IMR-90 (cell line): ENCODE data around the gene TCF3. TPM values are rescaled to one million over a fixed set of nuclear protein-coding genes. Genes with fewer than 3 reads are reported as not detected.

Experiments used
- ATAC-seq: fragments of 200-7000 bp; cut with Tn5 transposase; 2 replicates; pipeline ENCODE4 v1.9.1; 2020; ENCODE audit warnings: low read depth, mild to moderate bottlenecking, moderate library complexity
- BruUV-seq: library from RNA; stranded (reverse); fragments of 400-500 nt; replicated peaks from 2 replicates; lab custom pipeline; 2021; lab: Mats Ljungman, UMichigan
- CTCF ChIA-PET: fragments of 300-600 bp; formaldehyde crosslinking; extraction: SDS; loops from one replicate; lab custom pipeline; 2021; ENCODE audit warnings: antibody characterized with exemption; lab: Yijun Ruan, JAX
- POLR2A ChIA-PET: fragments of 300-600 bp; sonication (Branson Sonifier 250); formaldehyde crosslinking; loops from one replicate; lab custom pipeline; 2022; ENCODE audit warnings: antibody characterized with exemption; ENCODE audit not compliant: unreplicated experiment; lab: Charles Lee
- DNase-seq: peaks from one replicate; pipeline ENCODE4 v3.0.0; 2013
- H2AFZ ChIP-seq: replicated peaks from 2 replicates; pipeline ENCODE3; 2013; ENCODE audit warnings: low read length, mild to moderate bottlenecking; ENCODE audit not compliant: poor library complexity
- H2AK5ac ChIP-seq: 2 replicates; pipeline ENCODE4 v1.6.1; 2013; ENCODE audit warnings: low read depth, low read length, inconsistent platforms
- H2AK9ac ChIP-seq: replicated peaks from 2 replicates; pipeline ENCODE3; 2013; ENCODE audit warnings: mild to moderate bottlenecking, low read depth, low read length, moderate library complexity; ENCODE audit not compliant: poor library complexity
- H2BK120ac ChIP-seq: 2 replicates; pipeline ENCODE4 v1.6.1; 2013; ENCODE audit warnings: low read depth, low read length, inconsistent platforms
- H2BK15ac ChIP-seq: 3 replicates; pipeline ENCODE4 v1.6.1; 2013; ENCODE audit warnings: low read depth, low read length, inconsistent platforms
- H2BK20ac ChIP-seq: 2 replicates; pipeline ENCODE4 v1.6.1; 2013; ENCODE audit warnings: low read depth, mild to moderate bottlenecking, inconsistent platforms, low read length, moderate library complexity
- H2BK5ac ChIP-seq: 2 replicates; pipeline ENCODE4 v1.6.1; 2013; ENCODE audit warnings: mild to moderate bottlenecking, low read depth, low read length, inconsistent platforms; ENCODE audit not compliant: poor library complexity, severe bottlenecking
- H3K14ac ChIP-seq: replicated peaks from 2 replicates; pipeline ENCODE4 v1.6.1; 2013; ENCODE audit warnings: low read depth, low read length, inconsistent platforms
- H3K18ac ChIP-seq: 2 replicates; pipeline ENCODE4 v1.6.1; 2013; ENCODE audit warnings: low read depth, low read length, control low read depth
- H3K23ac ChIP-seq: 2 replicates; pipeline ENCODE4 v1.6.1; 2013; ENCODE audit warnings: low read depth, low read length, inconsistent platforms
- H3K27ac ChIP-seq: 2 replicates; pipeline ENCODE4 v1.5.1; 2013; ENCODE audit warnings: mild to moderate bottlenecking, control low read depth, low read length; ENCODE audit not compliant: insufficient read depth
- H3K27me3 ChIP-seq: 2 replicates; pipeline ENCODE4 v1.6.1; 2013; ENCODE audit warnings: low read length; ENCODE audit not compliant: control insufficient read depth, insufficient read depth
- H3K36me3 ChIP-seq: 2 replicates; pipeline ENCODE4 v1.6.1; 2013; ENCODE audit warnings: low read length, mixed read lengths; ENCODE audit not compliant: control insufficient read depth, insufficient read depth
- H3K4ac ChIP-seq: 2 replicates; pipeline ENCODE4 v1.6.1; 2013; ENCODE audit warnings: low read depth, low read length, inconsistent platforms
- H3K4me1 ChIP-seq: 2 replicates; pipeline ENCODE4 v1.6.1; 2013; ENCODE audit warnings: low read length, mixed read lengths; ENCODE audit not compliant: control insufficient read depth, insufficient read depth
- H3K4me2 ChIP-seq: 2 replicates; pipeline ENCODE4 v1.6.1; 2013; ENCODE audit warnings: low read depth, mild to moderate bottlenecking, control low read depth, low read length, moderate library complexity
- H3K4me3 ChIP-seq: 2 replicates; pipeline ENCODE4 v1.5.1; 2013; ENCODE audit warnings: low read depth, mild to moderate bottlenecking, control low read depth, low read length, moderate library complexity; ENCODE audit not compliant: insufficient read depth
- H3K56ac ChIP-seq: 2 replicates; pipeline ENCODE4 v1.6.1; 2013; ENCODE audit warnings: low read length, inconsistent platforms; ENCODE audit not compliant: insufficient read depth; ENCODE audit errors: extremely low read depth
- H3K79me1 ChIP-seq, 2 experiments: 2 replicates each; pipeline ENCODE4 v1.6.1; 2013; ENCODE audit warnings: low read length in 2 of 2, inconsistent platforms in 1 of 2, low read depth in 1 of 2
- H3K9ac ChIP-seq: 2 replicates; pipeline ENCODE4 v1.6.1; 2013; ENCODE audit warnings: low read depth, low read length, control low read depth
- H3K9me1 ChIP-seq: 2 replicates; pipeline ENCODE4 v1.6.1; 2013; ENCODE audit warnings: low read length, inconsistent platforms; ENCODE audit not compliant: insufficient read depth
- H3K9me3 ChIP-seq: 2 replicates; pipeline ENCODE4 v1.6.1; 2013; ENCODE audit warnings: low read length; ENCODE audit not compliant: control insufficient read depth, insufficient read depth
- H4K20me1 ChIP-seq: 2 replicates; pipeline ENCODE4 v1.6.1; 2013; ENCODE audit warnings: low read length, inconsistent platforms; ENCODE audit not compliant: insufficient read depth
- H4K5ac ChIP-seq: 2 replicates; pipeline ENCODE4 v1.6.1; 2013; ENCODE audit warnings: mild to moderate bottlenecking, low read depth, low read length, control low read depth
- H4K8ac ChIP-seq, 2 experiments: 2 replicates each; pipeline ENCODE4 v1.6.1; 2013; ENCODE audit warnings: low read depth in 2 of 2, low read length in 2 of 2, control low read depth in 1 of 2, inconsistent platforms in 1 of 2
- H4K91ac ChIP-seq: 2 replicates; pipeline ENCODE4 v1.6.1; 2013; ENCODE audit warnings: low read depth, low read length, inconsistent platforms; ENCODE audit not compliant: insufficient read depth
- FOS ChIP-seq: fragments of 150-350 bp; IDR thresholded peaks from 2 replicates; pipeline ENCODE4 v1.6.1; 2016; ENCODE audit warnings: low read depth, low read length
- MAFK ChIP-seq: IDR thresholded peaks from 2 replicates; pipeline ENCODE4 v1.6.1; 2012; ENCODE audit warnings: low read depth, low read length, improper control_type of control experiment
- RCOR1 ChIP-seq: IDR thresholded peaks from 2 replicates; pipeline ENCODE4 v1.6.1; 2012; ENCODE audit warnings: mild to moderate bottlenecking, low read length, improper control_type of control experiment; ENCODE audit not compliant: insufficient replicate concordance
- SMC3 ChIP-seq: fragments of 150-350 bp; IDR thresholded peaks from 2 replicates; pipeline ENCODE4 v1.6.1; 2016; ENCODE audit warnings: low read depth, mild to moderate bottlenecking, antibody characterized with exemption, low read length, moderate library complexity
- WGBS, 2 experiments: methylation state at CpG; one replicate each; pipeline versions ENCODE4 v1.1.5 to v1.1.7; 2013; ENCODE audit warnings: missing lambda C conversion rate in 2 of 2; ENCODE audit not compliant: insufficient read length in 1 of 2; ENCODE audit errors: extremely low coverage in 2 of 2; 5-methylcytosine and 5-hydroxymethylcytosine counted together
- dilution Hi-C: fragments of 300-500 bp; cut with HindIII; formaldehyde crosslinking; loops from one replicate; pipeline ENCODE4 v1.14.3; 2018; ENCODE audit warnings: low sequenced_read_pairs; ENCODE audit not compliant: unreplicated experiment
- in situ Hi-C: fragments of 300-500 bp; cut with MboI; formaldehyde crosslinking; loops from 3 replicates; pipeline ENCODE4 v1.14.3; 2019; ENCODE audit warnings: low sequenced_read_pairs, inconsistent platforms, mixed read lengths
- intact Hi-C: fragments of 100-400 bp; cut with micrococcal nuclease; formaldehyde crosslinking; loops from 2 replicates; pipeline ENCODE4 v1.10.0; 2022
- polyA plus RNA-seq, 3 experiments: library from polyadenylated mRNA; depleted of rRNA; stranded (reverse); fragments of >200 nt; gene quantifications; 2 replicates each; pipeline ENCODE4 v1.2.3, GENCODE V29; 2012; ENCODE audit warnings: low replicate concordance in 1 of 3
- total RNA-seq: library from RNA; depleted of rRNA; stranded (reverse); fragments of >200 nt; gene quantifications from 2 replicates; pipeline ENCODE4 v1.2.3, GENCODE V29; 2012

TCF3 gene
- total and polyA plus RNA-seq, 2 of the 4 experiments (the other 2 are of a cell fraction) = 29.9 to 127 TPM

GRCh38 chr19:1676351-1677266 lies 24.2 kb upstream of the TCF3 start:
- peak overlapping the region; percentile 66 for H2AK9ac ChIP-seq
- no peaks in the 10 kb centered on the region for H3K79me1 ChIP-seq
- peaks cover 2% of the 10 kb centered on the region for H3K4me1 ChIP-seq
- H3K56ac ChIP-seq = no peak overlapping the region
- ChIA-PET POLR2A (no interaction called here), CTCF (no interaction called here)
- peaks cover 48% of the 10 kb centered on the region for H3K27me3 ChIP-seq
- no peak overlapping the region for H2AFZ ChIP-seq
- no peaks in the 10 kb centered on the region for H3K36me3 ChIP-seq
- H4K20me1 ChIP-seq = no peaks in the 10 kb centered on the region
- H2BK120ac ChIP-seq = no peak overlapping the region
- H3K9ac ChIP-seq = no peak overlapping the region
- DNase-seq (no peak), ATAC-seq (no peak)
- no peak for TF ChIP-seq RCOR1
- TF ChIP-seq MAFK = no peak
- no peak for TF ChIP-seq FOS
- no peak for TF ChIP-seq SMC3
- H3K4me2 ChIP-seq = no peak overlapping the region
- in situ Hi-C loops (loop anchor here (5.0 kb wide), 1 partner anchor 91 kb away; no protein-coding TSS in a partner anchor), intact Hi-C loops (no loop called here), dilution Hi-C loops (no loop called here)
- H3K14ac ChIP-seq = no peak overlapping the region
- no TSS peak for BruUV-seq
- no peak overlapping the region for H2BK15ac ChIP-seq
- no peak overlapping the region for H2BK5ac ChIP-seq
- no peak overlapping the region for H3K18ac ChIP-seq
- H3K27ac ChIP-seq = no peak overlapping the region
- no peak overlapping the region for H4K91ac ChIP-seq
- WGBS, 2 experiments = 57% methylated on average over 5 of the region's 27 CpGs; no CpG with 5 or more reads in 1 of the 2 experiments
- no peak overlapping the region for H2BK20ac ChIP-seq
- no peak overlapping the region for H3K4me3 ChIP-seq
- H3K23ac ChIP-seq = no peak overlapping the region
- no peak overlapping the region for H4K5ac ChIP-seq
- H3K9me3 ChIP-seq = no peaks in the 10 kb centered on the region
- no peak overlapping the region for H3K4ac ChIP-seq
- no peak overlapping the region for H2AK5ac ChIP-seq
- H4K8ac ChIP-seq = no peak overlapping the region
- no peaks in the 10 kb centered on the region for H3K9me1 ChIP-seq
